DMS79 (cell line): ENCODE results near the gene RIMKLA.
A peak's percentile ranks its signal among the peaks of the same experiment; 100 is the strongest.

Experiments
- DNase-seq: peaks from one replicate; lab custom pipeline; 2025; lab: John Stamatoyannopoulos, UW

Gene RIMKLA

DNA sequence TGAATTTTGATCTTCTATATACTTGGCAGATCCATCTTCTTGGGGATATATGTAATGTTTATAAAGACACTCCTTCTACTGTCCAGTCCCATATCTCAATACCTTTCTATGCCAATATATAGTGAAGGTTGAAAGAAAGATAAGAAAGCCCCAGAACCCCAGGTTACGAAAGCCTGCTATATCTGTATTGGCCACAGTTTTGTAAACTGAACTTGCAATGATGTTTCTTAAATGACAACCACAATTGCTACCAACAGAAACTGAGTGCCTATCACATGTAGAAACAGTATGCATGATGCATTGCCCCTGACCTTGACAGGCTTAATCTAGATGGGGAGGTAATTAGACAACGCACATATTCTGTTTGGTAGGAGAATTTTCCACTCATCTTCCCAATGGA lies 7.8 kb upstream of the RIMKLA start:
- DNase-seq: no peak

DNA sequence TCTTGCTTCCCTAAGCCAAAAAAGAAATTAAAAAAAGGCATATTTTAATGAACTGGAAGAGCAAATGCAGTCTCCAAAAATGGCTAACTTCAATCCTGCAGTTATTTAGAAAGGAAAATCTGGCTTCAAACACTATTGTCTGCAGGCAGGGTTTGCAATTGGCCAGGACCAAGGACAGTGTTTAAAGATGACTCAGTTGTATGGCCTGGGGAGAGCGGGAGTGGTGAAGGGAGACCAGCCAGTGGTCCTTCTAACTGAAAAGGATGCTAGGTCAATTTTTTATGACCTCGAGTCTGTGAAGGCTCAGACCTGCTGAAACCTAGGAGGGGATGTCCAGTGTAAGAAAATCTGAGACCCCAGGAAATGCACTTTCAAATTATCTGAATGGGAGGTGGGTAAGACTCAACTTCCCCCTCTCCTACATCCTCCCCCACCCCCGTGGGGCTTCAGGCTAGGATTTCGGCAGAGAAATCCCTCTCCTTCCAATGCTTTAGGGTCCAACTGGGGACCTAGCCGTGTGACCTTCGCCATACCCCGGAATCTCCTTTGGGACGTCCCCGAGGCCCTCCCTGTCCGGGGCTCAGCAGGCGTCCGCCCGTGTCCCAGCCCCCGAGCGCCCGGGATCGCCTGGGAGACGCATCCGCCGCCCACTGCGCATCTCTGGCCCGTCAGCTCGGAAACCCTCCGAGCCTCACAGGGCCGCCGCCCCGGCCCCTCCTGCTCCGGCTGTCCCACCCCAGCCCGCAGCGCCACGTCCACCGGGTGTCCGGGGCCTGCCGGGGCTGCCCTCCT lies 602 bp upstream of the RIMKLA start:
- no peak for DNase-seq

DNA sequence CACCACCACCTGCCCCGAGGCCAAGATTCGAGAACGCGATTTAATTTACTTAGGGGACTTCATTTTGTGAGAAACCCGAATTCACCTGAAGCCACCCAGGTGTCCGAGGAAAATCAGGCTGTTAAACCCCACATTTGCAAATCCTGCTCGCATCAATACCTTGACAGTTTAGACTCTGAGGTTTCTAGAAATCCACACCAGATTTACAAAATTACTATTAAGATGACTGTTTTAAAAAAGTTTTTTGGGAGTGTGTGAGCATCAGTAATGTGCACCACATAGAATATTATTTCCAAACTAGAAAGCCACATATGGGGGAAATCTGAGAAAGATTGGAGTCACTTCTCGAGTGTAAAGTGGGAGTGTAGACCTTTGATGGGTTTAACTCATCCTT lies 685 bp downstream of the RIMKLA start:
- DNase-seq: no peak

DNA sequence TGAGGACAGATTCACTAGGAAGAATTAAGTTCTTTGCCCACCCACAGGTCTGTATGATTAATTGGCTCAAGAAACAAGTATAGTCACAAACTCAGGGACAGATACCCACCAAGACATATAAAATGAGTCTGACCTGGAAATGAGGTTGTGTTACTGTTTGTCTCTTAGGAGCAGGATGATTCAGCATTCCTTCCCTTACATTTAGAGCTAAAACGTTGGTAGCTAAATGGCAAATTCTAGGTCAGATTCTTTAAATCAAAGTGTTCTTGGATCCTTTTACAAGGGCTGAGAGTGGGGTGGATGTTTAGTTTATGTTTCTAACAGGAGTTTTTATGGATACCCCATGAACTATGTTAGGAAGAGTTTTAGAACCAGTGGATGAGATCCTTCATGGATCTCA lies 4.7 kb downstream of the RIMKLA start:
- no peak for DNase-seq

DNA sequence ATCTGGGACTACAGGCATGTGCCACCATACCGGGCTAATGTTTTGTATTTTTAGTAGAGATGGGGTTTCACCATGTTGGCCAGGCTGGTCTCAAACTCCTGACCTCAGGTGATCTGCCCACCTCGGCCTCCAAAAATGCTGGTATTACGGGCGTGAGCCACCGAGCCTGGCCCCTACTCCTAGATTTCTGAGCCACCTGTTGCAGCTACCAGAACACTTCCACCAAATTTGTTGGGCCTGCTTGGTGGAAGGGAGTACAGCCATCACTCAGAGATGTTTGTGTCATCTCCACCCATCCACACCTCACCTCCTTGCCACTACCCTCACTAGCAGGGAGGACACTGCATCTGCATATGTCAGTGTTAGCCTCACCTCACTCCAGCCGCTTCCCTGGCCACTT lies 5.5 kb downstream of the RIMKLA start:
- no peak for DNase-seq

DNA sequence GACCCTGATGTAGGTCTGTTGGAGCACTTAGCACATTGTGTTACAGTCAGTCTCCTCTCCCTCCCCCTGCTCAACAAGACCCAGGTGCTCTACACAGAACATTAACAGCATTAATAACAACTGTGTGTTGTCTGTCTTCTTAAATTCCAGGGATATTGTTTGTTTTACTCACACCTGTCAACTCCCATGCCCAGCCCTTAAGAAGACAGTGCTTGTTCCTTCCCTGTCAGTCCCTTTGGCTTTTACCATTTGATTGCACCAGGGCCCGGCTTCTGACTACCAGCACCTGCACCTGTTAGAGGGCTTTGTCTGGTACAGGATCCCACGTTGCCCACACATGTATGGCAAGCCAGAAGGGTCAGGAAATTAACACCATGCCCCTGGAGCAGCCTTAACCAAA lies 11.7 kb downstream of the RIMKLA start:
- DNase-seq: no peak

DNA sequence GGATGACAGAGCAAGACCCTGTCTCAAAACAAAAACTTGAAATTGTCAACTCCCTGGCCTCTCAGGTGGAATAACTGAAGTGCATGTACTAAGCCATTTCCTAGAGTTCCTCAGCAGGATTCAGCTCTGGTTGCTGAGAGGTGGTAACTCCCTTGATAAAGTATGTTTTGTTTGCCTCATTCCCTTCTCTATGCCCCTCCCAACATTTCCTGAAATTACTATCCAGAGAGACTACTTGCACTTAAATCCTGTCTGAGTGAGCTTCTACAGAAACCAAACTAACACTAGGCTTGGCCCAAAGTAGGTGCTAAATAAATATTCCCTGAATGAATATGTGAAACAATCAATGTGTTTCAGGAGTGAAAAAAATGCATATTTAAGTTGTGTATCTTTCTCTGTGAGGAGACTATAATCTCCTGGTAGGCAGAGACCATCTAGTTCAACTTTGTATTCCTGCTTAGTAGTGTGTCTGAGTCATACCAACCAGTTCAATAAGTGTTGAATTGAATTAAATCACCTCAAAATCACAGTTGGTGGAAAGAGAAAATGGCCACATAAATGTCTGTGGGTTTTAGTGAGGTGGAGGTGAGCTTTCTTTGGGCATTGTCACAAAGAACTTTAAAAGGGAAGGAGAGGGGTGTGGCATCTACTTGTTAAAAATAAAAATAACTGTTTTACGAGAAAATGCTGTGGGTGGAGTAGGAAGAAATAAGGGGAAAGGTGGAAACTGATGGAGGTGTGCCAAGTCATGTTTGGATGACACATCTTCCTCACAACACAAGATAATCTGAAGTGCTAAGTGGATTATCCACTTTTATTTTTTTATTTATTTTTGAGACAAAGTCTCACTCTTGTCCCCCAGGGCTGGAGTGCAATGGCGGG lies 12.6 kb downstream of the RIMKLA start:
- no peak for DNase-seq

DNA sequence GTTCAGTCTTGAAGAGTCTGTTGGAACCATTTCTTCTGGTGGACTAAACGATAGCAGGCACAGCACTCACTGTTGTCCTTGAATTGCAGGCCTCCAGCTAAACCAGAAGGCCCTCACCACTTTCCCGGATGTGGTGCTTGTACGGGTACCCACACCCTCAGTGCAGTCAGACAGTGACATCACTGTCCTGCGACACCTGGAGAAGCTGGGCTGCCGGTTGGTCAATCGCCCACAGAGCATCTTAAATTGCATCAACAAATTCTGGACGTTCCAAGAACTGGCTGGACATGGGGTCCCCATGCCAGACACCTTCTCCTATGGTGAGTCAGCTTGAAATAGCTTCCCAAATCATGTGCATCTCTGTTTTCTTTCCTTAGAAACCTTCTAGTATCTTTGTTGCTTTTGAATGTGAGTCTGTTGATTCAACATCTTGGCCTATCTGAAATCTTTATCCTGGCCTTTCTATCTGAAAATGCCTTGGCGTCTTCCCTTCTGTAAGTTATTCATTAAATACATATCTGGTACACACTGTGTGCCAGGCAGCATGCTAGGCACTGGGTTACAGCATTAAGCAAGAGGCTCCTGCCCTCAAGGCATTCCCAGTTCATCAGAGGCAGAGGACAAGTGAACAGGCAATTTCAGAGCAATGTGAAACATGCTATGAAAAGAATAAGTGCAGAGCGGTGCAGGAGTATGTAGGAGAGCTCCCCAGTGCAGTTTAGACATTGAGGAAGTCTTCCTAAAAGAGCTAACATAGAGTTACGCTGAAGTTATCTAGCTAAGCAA lies 18.9 kb downstream of the RIMKLA start:
- DNase-seq: no peak

DNA sequence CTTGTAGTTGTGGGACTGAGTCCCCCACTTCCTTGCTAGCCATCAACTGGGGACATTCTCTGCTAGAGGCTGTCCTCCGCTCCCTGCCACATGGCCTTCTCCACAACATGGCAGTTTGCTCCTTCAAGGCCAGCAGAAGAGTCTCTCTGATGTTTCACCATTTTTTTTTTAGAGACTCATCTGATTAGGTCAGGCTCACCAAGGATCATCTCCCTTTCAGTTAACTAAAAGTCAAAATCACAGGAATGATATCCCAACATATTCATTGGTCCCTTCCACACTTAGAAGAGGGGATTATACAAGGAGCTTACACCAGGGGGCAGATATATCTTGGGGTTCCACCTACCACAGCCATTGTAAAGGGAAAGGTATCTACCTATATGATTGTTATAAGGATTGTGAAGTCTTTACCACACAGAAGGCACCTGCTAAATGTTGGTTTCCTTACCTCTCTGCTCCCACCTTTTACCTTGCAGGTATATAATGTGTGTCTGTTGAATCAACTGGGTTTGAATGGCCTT lies 23.3 kb downstream of the RIMKLA start:
- no peak for DNase-seq

DNA sequence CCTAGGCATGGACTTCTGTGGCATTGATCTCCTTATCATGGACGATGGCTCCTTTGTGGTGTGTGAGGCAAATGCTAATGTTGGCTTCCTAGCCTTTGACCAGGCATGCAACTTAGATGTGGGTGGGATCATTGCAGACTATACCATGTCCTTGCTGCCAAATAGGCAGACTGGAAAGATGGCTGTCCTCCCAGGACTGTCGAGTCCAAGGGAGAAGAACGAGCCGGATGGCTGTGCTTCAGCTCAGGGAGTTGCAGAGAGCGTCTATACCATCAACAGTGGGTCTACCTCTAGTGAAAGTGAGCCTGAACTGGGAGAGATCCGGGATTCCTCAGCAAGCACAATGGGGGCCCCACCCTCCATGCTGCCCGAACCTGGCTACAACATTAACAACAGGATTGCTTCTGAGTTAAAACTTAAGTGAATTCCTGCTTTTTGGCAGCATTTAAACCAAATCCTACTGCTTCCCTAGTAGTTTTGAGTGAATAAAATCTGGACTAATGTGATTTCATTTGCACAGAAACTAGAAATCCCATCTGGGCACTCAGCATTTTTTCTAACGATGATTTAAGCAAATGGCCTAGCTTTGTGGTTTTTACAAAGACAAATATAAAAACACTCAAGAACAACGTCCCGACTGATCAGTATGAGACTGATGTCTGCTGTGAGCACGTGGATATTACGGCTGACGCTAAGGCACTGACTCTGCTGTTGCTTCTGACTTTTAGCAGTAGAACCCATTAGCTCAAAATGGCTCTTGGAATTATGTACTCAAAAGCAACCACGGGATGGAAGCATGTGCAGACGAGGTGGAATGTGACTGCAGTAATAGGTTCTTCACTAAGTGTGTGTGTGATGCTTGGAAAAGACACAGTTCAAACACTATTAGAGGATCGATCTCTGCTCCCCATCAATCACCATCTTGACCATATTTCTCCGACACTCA lies 34.2 kb downstream of the RIMKLA start:
- no peak for DNase-seq

DNA sequence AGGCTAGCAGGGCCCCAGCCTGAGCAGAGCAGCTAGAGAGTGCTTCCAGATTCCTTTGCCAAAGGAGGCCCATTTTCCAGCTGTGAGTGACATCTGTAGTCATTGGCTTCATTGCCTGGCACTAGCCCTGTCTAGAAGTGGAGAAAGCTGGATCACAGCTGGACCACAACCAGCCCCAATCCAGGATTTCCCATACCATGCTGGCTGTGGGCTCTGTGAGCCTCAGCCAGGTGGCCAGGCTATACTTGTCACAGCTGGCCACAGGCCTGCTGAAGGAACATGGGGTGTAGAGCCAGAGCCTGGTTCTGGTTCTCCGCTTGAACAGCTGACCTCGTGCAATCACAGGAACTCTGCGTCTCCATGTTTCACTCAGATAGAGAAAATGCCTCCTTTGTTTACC lies 36.6 kb downstream of the RIMKLA start:
- DNase-seq: no peak

DNA sequence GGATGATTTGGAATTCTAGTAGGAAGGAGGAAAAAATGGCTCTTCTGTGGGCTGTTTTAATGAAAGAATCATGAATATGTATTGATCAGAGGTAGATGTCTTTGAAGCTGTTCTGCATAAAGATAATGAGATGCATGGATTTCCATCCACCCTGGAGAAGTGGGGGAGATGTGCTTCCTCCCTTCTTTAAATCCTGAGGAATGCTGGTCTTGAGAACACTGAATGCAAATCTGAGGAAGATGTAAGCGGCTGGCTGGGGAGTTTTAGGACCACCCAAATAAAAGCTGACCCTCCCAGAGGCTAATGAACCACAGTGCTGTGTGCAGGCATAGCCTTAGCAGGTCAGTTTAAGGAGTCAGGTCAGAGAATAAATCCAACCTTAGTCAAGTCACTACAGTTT lies 37.9 kb downstream of the RIMKLA start:
- no peak for DNase-seq

DNA sequence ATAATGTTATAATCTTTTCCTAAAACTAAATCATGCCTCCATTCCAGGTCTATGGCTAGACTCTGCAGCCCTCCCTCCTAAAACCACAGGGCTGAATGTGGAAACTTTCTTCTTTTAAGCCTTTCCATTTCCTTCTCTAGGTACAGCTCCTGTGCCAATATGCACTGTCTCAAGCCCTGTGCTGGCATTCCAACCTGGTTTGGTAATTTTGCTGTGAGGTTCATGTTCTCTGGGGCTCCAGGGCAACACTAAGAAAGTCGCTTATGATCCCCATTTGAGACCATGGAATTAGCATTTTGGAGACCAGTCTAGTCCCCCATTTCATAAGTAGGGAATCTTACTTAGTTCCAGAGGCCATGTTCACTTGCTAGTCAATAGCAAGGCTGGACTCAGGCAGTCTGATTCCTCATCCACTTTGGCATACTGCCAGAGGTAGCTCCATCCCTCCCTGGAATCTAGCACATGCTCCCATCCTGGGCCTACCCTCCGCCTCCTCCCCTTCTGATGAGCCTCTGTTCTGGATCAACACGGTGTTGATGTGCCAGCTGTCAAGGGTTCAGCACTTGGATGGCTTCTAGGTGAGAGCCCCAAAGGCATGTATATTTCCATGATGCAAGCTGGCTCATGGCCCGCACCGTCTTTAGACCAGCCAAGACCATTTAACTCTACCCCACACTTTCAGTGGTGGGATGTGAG lies 38.7 kb downstream of the RIMKLA start:
- no peak for DNase-seq

DNA sequence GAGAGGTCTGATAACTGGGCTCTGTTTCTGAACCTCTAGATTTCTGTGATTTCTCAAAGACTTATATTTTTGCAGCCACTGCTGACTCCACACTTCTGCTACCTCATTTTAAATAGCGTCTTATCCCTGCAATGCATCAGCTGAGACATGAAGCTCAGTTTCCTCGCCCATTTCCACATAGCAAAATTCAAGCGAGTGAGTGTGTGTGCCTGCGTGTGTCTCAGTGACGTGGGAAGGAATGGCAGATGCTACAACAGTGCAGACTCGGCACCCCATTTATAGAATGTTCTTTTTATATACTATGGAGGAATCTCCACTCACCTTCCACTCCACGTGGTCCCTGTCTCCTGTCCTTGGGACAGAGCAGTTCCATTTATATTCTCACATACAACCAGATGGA lies 39.5 kb downstream of the RIMKLA start:
- DNase-seq: no peak

DNA sequence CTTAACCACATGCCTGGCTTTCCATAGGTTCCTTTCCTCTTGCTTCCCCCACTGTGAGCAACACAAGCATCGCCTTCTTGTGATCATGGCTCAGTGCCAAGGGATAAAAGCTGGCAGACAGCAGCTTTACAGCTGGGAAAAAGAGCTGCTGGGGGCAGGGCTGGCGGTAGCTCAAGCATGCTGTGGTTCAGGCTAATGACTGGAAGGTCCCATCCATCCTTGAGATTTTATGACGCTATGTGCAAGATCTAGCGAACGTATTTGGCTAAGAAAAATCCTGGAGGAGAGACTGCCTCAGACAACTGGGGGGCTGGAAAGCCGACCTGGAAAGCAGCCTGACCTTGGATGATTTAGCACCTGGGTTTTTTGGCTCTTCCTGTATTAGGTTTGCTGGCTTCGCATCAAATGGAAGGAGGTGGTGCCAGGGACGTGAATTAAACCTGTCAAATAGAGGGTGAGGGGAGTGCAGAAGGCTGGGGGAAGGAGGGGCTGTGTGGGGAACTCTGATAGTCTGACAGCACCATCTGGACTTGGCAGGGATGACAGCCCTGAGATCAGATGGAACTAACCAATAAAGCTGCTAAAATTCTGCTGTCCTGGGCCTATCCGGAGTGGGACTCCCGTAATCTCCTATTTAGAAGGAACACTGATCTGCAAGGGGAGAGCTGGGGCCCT lies 40.5 kb downstream of the RIMKLA start:
- DNase-seq: peak; percentile 99

DNA sequence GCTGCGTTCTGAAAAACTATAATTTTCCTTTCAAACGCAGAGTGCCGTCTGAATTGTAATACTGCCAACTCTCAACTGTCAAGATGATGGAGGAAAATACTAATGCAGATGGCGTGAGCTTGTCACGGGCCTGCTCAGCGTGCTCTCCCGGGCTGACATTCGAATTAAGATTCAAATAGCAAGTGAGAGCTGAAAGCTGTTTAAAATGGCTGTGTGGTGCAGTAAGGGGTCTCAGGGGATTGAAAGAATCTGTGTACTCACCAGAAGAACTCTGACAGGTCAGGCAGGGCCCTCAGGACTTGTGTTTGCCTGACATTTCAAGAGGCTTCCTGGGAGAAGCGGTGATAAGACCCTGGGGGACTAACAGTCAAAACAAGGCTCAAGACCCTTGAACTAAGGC lies 42.1 kb downstream of the RIMKLA start:
- DNase-seq: peak; percentile 95

DNA sequence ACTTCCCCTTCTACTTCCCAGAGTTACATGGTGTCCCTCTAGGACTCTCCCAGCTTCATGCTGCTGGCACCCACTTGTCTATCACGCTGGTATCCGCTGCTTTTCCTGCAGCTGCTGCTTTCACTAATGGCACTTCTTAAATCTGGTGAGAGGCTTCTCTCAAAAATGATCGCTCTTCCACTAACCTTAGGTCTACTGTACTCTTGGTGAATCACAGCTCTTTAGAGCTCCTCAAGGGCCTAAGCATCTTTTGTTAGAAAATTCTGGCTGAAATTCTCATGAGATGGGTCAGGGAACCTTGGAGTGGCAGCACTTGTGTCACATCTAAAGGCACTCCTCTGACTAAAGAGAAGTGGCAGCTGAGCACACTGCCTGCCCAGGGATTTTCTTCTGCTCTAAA lies 43.1 kb downstream of the RIMKLA start:
- peak; percentile 99 for DNase-seq

DNA sequence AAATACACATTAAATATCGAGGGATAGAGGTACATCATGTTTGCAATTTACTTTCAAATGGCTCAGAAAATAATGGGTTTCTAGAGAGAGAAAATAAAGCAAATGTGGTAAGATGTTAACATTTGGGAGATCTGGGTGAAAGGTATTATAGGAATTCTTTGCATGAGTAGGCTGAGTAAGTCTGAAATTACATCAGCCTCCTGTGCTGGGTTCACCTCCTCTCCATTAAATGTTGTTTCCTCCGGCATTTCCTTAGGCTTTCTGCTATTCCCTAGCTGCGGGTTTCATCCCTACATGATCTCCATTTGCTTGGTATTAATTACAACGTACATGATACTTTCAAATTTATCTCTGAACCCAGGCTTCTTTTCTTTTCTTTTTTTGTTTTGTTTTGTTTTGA lies 43.6 kb downstream of the RIMKLA start:
- DNase-seq: no peak

DNA sequence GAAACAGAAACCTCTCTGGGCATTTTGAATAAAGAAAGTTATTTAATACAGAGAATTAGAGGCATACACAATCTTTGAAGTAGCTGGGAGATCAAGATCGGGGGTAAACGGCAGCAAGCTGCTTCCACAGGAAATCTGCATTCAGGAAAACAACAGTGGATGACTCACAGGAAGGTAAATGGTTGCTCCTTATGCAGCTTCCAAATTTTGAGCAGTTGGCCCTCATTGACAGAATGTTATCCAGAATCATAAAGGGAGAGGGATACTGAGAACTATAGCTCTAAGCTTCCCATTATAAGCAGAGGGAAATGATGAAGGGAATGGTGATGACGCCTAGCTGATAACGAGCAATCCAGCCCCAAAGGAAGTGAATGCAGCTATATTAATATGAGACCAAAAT lies 46.6 kb downstream of the RIMKLA start:
- no peak for DNase-seq

DNA sequence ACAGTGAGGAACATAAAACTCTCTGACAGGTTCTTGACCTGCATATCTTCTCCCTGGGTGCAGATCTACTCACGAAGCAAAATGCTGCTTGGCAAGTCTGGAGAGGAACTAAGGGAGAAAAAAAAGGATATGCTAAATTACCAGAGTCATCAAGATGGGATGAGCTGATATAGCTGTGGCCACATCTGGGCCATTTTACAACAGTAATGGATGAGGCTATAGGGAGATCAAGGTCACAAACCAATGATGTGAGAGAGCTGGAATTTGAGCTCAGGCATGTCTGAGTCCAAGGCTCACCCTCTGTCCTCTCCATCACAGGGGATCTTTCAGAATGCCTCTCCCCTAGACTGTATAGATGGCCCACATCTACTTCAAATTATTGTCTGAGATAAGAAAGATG lies 49.0 kb downstream of the RIMKLA start:
- no peak for DNase-seq
